Effector memory CD4-positive, alpha-beta T cell (primary cell): Measurements from ENCODE around the gene HAT1.

Source experiments
- DNase-seq, 3 donors: peaks; one replicate each; pipeline ENCODE4 v3.0.0-alpha.2; 2020
- H3K27ac ChIP-seq: 2 replicates; pipeline ENCODE4 v1.7.0; 2013; ENCODE audit warnings: mild to moderate bottlenecking, low read length, moderate library complexity; ENCODE audit not compliant: insufficient read depth, poor library complexity, severe bottlenecking
- H3K27me3 ChIP-seq: replicated peaks from 2 replicates; pipeline ENCODE4 v1.7.0; 2013; ENCODE audit warnings: mild to moderate bottlenecking, low read length; ENCODE audit not compliant: insufficient read depth, control insufficient read depth, poor library complexity, severe bottlenecking
- H3K36me3 ChIP-seq: 2 replicates; pipeline ENCODE4 v1.7.0; 2013; ENCODE audit warnings: mild to moderate bottlenecking, low read length, moderate library complexity; ENCODE audit not compliant: control insufficient read depth, insufficient read depth
- H3K4me1 ChIP-seq: 2 replicates; pipeline ENCODE4 v1.7.0; 2013; ENCODE audit warnings: low read length, mild to moderate bottlenecking; ENCODE audit not compliant: control insufficient read depth, insufficient read depth, poor library complexity, severe bottlenecking
- H3K4me3 ChIP-seq: 2 replicates; pipeline ENCODE4 v1.7.0; 2013; ENCODE audit warnings: low read length, low read depth, mild to moderate bottlenecking; ENCODE audit not compliant: insufficient read depth, poor library complexity, severe bottlenecking
- H3K9me3 ChIP-seq: 2 replicates; pipeline ENCODE4 v1.7.0; 2013; ENCODE audit warnings: mild to moderate bottlenecking, low read length, moderate library complexity; ENCODE audit not compliant: control insufficient read depth

Gene HAT1

DNA sequence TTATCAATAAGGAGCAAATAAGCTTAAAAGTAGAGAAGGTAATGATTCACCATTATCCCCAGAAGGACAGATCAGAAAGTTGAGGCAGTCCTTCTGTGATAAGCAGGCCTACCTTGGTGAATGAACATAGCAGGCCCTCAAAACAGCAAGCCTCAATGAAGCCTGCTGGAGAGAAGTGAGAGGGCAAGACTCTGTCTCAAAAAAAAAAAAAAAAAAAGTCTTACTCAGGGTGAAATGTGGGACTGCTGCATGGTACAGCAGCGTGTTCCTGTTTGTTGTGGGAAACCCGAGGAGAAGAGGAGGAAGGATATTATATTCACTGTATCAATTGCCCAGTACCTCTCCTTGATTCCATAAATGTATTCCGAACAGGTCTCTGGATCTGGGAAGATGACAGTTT is 8.7 kb upstream of the HAT1 start:
- Histone ChIP-seq H3K36me3 (no peaks in the 10 kb centered on the region), H3K27ac (no peak overlapping the region), H3K4me3 (no peak overlapping the region), H3K4me1 (no peaks in the 10 kb centered on the region), H3K27me3 (no peaks in the 10 kb centered on the region), H3K9me3 (no peaks in the 10 kb centered on the region)
- no peak for DNase-seq

DNA sequence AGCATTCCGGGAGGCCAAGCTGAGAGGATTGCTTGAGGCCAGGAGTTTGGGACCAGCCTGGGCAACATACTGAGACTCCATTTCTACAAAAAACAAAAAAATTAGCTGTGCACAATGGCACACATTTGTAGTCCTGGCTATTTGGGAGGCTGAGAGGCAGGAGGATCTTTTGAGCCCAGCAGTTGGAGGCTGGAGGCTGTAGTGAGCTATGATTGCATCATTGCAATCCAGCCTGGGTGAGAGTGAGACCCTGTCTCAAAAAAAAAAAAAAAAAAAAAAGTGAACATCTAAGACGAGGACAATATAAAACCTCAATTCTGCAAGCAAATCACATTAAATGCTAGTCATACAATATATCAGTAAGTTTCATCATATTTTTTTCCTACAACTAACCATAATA is 2.8 kb upstream of the HAT1 start:
- H3K27me3 ChIP-seq, result no peaks in the 10 kb centered on the region
- H3K4me3 ChIP-seq, result no peak overlapping the region
- peaks cover 12% of the 10 kb centered on the region for H3K4me1 ChIP-seq
- no peaks in the 10 kb centered on the region for H3K9me3 ChIP-seq
- H3K27ac ChIP-seq, result no peak overlapping the region
- no peak for DNase-seq
- H3K36me3 ChIP-seq, result no peaks in the 10 kb centered on the region

DNA sequence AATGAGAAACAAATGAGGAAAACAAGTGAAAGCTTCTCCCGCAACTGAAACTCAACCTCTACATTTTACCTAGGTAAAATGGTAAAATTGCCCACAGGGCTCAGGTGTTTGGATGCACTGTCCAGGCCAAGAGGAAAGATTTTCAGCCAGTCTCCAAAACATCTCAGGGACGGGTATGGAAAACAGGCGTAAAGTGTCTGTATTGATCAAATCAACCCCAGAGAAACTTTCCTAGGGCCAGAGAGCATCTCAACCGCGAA is 361 bp upstream of the HAT1 start:
- peak overlapping the region; percentile 95 for H3K4me3 ChIP-seq
- DNase-seq, result no peak
- peak overlapping the region; percentile 93 for H3K27ac ChIP-seq
- H3K9me3 ChIP-seq, result no peaks in the 10 kb centered on the region
- peaks cover 12% of the 10 kb centered on the region for H3K4me1 ChIP-seq
- no peaks in the 10 kb centered on the region for H3K27me3 ChIP-seq
- H3K36me3 ChIP-seq, result peaks cover under 1% of the 10 kb centered on the region

DNA sequence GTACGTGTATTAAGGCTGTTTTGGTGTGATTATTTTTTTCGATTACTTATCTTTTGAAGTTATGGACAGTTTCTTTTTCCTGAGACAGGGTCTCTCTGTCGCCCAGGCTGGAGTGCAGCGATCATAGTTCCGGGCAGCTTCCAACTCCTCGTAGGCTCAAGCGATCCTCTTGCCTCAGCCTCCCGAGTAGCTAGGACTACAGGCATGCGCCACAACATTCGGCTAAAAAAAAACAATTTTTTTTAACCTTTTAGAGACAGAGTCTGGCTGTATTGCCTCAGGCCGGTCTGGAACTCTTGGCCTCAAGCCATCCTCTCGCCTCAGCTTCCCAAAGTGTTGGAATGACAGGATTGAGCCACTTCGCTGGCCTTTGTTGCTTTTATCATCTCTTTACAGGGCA is 945 bp downstream of the HAT1 start:
- Histone ChIP-seq H3K27ac (no peak overlapping the region), H3K4me1 (peaks cover 12% of the 10 kb centered on the region), H3K9me3 (no peaks in the 10 kb centered on the region), H3K4me3 (peak overlapping the region; percentile 95), H3K36me3 (peaks cover 10% of the 10 kb centered on the region), H3K27me3 (no peaks in the 10 kb centered on the region)
- no peak for DNase-seq

DNA sequence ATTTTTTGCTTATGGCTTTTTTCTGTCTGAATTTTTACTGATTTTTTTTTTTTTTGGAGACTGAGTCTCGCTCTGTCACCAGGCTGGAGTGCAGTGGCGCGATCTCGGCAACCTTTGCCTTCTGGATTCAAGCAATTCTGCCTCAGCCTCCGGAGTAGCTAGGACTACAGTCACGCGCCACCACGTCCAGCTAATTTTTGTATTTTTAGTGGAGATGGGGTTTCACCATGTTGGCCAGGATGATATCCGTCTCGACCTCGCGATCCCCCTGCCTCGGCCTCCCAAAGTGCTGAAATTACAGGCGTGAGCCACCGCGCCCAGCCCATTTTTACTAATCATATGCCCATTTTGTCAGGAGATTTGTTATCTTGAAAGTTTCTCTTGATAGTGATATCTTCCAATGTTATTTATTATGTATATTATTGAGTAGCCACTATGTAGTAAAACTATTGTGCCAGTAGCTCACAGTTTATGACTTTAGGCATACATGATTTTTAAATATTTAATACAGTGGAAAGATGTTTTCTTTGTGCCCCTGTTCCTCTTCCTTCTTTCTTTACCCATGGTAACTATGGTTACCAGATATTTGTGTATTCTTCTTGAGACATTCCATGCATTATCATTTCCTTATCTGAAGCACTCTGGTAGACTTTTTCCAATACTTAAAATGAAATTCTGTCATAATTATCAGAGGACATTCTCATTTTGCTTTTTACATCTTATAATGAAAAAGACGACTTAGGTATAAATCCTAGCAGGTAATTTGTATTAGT is 2.1 kb downstream of the HAT1 start:
- H3K9me3 ChIP-seq, result no peaks in the 10 kb centered on the region
- no peaks in the 10 kb centered on the region for H3K27me3 ChIP-seq
- no peak overlapping the region for H3K27ac ChIP-seq
- H3K4me1 ChIP-seq, result peaks cover 12% of the 10 kb centered on the region
- peaks cover 10% of the 10 kb centered on the region for H3K36me3 ChIP-seq
- no peak for DNase-seq
- no peak overlapping the region for H3K4me3 ChIP-seq

DNA sequence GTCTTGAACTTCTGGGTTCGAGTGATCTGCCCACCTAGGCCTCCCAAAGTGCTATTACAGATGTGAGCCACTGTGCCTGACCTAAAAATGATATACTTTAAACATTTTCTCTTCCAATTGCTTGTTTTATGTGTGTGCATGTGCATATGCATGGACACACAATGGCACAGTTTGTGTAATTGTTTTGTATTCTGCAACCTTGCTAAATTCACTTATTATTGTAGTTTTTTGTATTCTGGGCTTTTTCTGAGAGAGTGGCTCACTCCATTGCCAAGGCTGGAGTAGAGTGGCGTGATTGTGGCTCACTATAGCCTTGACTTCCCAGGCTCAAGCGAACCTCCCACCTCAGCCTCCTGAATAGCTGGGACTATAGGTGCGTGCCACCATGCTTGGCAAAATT is 8.1 kb downstream of the HAT1 start:
- H3K9me3 ChIP-seq, result no peaks in the 10 kb centered on the region

DNA sequence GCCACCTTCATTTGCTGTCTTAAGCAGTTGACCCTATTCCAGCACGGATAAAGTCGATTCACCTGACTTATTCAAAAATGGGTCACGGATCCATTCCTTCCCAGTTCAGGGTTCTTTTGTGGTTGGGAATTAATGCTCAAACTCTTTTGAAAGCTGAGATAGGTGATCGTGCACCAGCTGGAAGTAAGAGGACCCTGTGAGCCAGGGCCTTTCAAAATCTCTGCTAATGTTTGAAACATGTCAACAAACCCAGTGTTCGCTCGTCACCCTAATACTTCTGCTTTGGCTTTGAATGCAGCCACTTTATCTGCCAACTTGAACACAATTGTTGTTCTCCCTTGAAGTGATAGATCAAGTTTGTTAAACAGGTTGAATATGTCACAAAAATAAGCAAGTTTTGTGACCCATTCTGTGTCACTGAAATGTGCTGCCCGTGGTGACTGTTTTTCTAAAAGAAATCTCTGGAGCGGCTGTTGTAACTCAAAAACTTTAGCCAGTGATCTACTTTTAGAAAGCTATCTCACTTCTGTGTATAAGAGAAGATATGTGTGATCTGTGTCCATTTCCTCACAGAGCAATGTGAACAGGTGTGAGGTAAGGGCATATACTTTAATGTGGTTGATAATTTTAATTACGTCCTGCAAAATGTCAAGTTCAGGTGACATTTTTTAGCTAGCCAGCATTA is 16.9 kb downstream of the HAT1 start:
- Histone ChIP-seq H3K9me3 (no peaks in the 10 kb centered on the region), H3K27ac (no peak overlapping the region), H3K27me3 (no peaks in the 10 kb centered on the region), H3K36me3 (peaks cover 4% of the 10 kb centered on the region), H3K4me3 (no peak overlapping the region), H3K4me1 (no peaks in the 10 kb centered on the region)
- DNase-seq, result no peak

More for the DNA sequence above, 8.1 kb downstream of the HAT1 start:
- Histone ChIP-seq H3K4me3 (no peak overlapping the region), H3K4me1 (peaks cover 3% of the 10 kb centered on the region), H3K36me3 (peaks cover 14% of the 10 kb centered on the region), H3K27me3 (no peaks in the 10 kb centered on the region), H3K27ac (no peak overlapping the region)
- DNase-seq, result no peak

DNA sequence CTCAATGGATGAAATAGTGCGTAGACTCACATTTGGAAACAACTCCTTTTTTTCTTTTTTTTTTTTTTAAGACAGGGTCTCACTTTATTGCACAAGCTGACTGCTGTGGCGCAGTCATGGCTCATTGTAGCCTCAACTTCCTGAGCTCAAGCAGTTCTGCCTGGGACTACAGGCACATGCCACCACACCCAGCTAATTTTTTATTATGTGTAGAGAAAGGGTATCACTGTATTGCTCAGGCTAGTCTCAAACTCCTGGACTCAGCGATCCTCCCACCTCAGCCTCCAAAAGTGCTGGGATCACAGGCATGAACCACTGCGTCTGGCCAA is 17.4 kb downstream of the HAT1 start:
- Histone ChIP-seq H3K9me3 (no peaks in the 10 kb centered on the region), H3K36me3 (peaks cover 4% of the 10 kb centered on the region), H3K4me3 (no peak overlapping the region), H3K4me1 (no peaks in the 10 kb centered on the region), H3K27me3 (no peaks in the 10 kb centered on the region), H3K27ac (no peak overlapping the region)
- DNase-seq, result no peak

DNA sequence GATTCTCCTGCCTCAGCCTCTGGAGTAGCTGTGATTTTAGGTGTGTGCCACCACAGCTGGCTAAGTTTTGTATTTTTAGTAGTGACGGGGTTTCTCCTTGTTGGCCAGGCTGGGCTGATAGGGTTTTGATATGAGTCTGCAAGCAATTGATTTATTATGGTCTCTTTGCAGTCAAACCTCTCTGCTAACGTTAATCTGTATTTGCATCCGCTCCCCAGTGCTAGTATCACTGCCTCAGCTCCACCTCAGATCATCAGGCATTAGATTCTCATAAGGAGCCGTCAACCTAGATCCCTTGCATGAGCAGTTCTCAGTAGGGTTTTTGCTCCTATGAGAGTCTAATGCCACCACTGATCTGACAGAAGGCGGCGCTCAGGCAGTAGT is 19.0 kb downstream of the HAT1 start:
- H3K27me3 ChIP-seq, result no peaks in the 10 kb centered on the region
- H3K9me3 ChIP-seq, result no peaks in the 10 kb centered on the region
- H3K36me3 ChIP-seq, result peaks cover 4% of the 10 kb centered on the region
- H3K4me1 ChIP-seq, result no peaks in the 10 kb centered on the region
- H3K27ac ChIP-seq, result no peak overlapping the region
- no peak overlapping the region for H3K4me3 ChIP-seq
- DNase-seq, result no peak

DNA sequence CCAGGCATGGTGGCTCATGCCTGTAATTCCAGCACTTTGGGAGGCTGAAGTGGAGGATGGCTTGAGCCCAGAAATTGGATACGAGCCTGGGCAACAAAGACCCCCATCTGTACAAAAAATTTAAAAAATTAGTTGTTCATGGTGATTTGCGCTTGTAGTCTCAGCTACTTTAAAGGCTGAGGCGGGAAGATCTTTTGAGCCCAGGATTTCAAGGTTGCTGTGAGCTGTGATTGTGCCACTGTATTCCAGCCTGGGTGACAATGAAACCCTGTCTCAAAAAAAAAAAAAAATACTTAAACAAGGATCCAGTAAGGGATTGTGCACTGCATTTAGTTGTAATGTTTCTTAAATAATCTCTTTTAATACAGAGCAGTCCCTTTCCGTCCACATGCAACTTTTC is 21.6 kb downstream of the HAT1 start:
- Histone ChIP-seq H3K4me1 (no peaks in the 10 kb centered on the region), H3K4me3 (no peak overlapping the region), H3K36me3 (peaks cover 4% of the 10 kb centered on the region), H3K27ac (no peak overlapping the region), H3K27me3 (no peaks in the 10 kb centered on the region), H3K9me3 (no peaks in the 10 kb centered on the region)
- no peak for DNase-seq
